Raji (cell line): ENCODE data around the gene DMRTA2.

Experiments used
- POLR2A ChIP-seq: IDR thresholded peaks from 2 replicates; pipeline ENCODE4 v1.6.1; 2011; ENCODE audit warnings: low read depth, low read length, control low read depth; ENCODE audit not compliant: insufficient read depth

DMRTA2 gene

GRCh38 chr1:50417946-50418599 lies 5.2 kb downstream of the DMRTA2 start:
- no peak for TF ChIP-seq POLR2A

DNA sequence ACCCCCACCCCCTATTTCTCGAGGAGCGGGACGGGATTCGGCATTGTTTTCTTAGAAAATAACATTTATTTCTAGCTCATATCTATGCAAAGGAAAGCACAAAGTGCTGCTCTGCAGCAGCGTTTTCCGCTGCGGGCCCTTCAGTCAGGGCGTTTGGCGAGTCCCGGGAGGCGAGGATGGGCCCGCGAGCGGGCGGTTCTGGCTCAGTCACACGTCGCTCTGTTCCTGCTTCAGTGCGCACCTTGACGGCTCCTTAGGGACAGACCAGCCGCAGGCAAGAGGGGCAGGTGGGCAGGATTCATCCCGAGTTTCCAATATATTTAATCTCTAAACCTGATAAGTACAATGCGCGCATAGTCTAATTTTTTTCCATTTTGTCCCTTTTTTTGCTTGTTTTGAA lies 5.7 kb downstream of the DMRTA2 start:
- TF ChIP-seq POLR2A = no peak

- no peak for TF ChIP-seq POLR2A
Measured at GRCh38 chr1:50416553-50417453, 6.4 kb downstream of the DMRTA2 start.

DNA sequence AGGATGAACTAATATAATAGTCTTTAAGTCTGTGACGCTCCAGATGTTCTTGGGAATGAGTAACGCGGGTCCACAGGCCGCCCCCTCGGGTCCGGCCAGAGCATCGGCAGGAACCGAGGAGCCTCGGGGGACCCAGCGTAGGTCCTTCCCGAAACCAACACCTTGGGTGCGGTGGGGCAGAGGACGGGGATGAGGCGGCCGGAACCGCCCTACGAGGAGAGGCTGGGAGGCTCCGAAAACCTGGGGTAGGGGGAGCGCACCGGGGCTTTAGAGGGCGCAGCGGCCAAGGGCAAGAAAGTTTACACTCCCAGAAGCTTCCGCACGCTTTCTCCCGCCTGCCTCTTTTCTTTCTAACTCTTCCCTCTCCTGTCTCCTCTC lies 7.1 kb downstream of the DMRTA2 start:
- no peak for TF ChIP-seq POLR2A

DNA sequence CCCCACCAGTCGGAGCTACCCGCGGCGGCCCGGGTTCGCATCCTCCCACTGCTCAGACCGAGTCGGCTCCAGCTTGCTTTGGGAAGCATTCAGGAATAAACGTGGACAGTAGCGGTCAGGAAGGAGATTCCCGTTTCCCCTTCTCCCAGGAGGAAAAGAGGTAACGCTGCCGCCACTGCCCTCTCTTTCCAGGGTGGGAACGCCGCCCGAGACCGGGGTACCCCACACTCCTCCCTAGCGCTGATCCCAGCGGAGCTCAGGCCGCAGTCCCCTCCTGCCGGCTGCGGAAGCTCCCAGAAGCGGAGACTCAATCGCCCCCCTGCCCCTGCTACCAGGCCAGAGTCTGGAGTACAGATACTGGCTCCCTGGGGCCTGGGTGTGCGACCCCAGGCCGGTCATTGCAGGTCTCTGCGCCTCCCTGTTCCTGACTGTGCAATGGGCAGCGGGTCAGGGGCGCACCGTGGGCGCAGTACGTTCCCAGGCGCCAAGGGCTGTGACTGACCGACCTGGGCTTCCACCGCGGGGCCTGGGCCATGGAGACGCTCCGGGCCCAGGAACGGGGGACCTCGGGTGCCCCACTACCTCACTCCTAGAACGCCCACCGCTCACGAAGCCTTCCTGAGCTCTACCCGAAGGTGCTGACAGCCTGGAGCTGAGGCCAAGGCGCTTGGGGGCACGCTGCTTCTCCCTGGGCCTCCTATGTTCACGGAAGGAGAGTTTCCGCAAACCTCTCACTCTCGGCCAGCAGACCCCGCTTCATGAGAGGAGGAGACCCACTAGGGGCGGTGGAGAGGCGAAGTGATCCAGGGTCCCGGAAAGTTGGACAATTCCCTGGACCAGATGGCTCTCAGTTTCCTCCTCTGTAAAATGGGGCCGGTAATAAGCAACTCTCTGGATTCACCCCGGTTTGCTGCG lies 7.8 kb downstream of the DMRTA2 start:
- no peak for TF ChIP-seq POLR2A

DNA sequence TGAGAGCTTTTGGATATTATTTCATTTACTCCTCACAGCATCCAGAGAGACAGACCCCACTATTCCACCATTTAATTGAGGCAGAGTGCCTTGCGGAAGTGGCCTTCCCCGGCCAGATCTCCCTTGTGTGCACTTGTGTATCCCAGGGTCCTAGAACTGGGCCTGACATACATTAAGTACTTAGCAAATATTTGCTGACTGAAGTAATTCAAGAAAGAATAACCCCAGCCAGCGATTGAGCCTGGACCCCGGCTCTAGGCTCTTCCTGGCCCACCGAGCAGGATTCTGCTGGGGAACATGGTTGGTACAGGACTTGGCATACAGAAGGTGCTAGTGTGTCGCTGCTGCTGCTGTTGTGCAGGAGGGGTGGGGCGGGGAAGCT lies 8.4 kb downstream of the DMRTA2 start:
- TF ChIP-seq POLR2A = no peak

GRCh38 chr1:50412813-50413476 lies 10.3 kb downstream of the DMRTA2 start:
- TF ChIP-seq POLR2A = no peak

GRCh38 chr1:50405814-50406213 lies 17.4 kb downstream of the DMRTA2 start:
- TF ChIP-seq POLR2A = no peak

DNA sequence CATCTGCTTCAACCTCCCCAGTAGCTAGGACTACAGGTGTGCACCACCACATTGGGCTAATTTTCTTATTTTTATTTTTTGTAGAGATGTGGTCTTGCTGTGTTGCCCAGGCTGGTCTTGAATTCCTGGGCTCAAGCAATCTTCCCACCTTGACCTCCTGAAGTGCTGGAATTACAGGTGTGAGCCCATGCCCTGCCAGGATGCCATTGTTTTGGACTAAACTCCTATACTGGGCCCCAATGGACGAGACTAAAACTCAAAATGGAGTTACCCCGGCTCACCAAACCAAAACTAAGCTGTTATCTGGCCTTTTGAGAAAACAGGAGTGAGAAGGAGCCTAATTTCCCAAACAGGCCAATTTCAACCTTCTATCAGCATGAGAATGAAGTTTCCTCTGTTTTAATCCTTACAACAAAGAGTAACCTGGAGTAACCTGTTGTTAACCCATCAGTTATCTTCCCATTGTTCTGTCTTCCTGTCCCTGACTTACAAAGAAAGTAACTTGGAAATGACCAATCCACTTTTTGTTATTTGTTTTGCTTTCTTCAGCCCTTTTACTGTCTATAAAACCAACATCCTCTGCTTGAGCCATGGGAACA lies 29.6 kb downstream of the DMRTA2 start:
- no peak for TF ChIP-seq POLR2A

- no peak for TF ChIP-seq POLR2A
Measured at GRCh38 chr1:50378770-50379169, 44.5 kb downstream of the DMRTA2 start.

DNA sequence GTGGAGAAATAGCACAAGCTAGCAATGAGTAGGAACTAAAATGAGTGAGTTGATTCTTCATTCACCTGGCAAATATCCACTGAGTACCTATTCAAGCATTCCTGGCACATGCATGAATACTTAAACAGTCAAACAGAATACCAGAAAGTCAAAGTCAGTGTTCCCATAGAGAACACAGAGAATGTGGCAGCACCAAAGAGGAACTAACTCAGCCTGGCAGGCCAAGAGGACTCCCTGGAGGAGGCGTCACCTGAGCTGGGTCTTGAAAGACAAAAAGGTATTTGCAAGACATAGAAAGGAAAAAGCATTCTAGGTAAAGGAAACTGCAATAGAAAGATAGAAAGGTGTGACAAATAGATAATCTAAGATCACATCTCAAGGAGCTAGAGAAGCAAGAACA lies 49.7 kb downstream of the DMRTA2 start:
- TF ChIP-seq POLR2A = no peak

- TF ChIP-seq POLR2A = no peak
Measured at GRCh38 chr1:50371749-50372148, 51.5 kb downstream of the DMRTA2 start.

DNA sequence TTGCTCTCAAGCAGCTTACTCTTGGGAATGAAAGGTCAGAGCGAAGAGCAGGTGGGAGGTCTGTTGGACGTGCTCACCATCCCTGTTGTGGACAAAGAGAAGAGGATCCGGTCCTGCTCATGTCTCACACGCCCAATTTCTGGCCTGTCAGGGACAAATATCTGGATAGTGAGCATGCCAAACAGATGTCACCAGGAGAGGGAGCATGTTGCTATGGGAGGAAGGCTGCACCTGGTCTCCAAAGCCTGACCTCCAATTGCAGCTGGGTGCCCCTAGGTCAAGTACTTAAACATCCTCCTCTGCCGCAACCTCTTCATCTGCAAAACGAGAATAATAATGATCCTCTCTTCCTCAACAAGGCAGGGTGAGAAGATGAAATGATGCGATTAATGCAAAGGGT lies 53.4 kb downstream of the DMRTA2 start:
- no peak for TF ChIP-seq POLR2A

- TF ChIP-seq POLR2A = no peak
Measured at GRCh38 chr1:50369008-50369634, 54.1 kb downstream of the DMRTA2 start.
